HG03095 (cell line): Measurements from ENCODE around the gene SLC8A2.

Experiments
- ATAC-seq: cut with Tn5 transposase; IDR thresholded peaks from one replicate; pipeline ENCODE4 v1.9.1; 2021; ENCODE audit warnings: moderate library complexity; ENCODE audit not compliant: unreplicated experiment

SLC8A2 gene

DNA sequence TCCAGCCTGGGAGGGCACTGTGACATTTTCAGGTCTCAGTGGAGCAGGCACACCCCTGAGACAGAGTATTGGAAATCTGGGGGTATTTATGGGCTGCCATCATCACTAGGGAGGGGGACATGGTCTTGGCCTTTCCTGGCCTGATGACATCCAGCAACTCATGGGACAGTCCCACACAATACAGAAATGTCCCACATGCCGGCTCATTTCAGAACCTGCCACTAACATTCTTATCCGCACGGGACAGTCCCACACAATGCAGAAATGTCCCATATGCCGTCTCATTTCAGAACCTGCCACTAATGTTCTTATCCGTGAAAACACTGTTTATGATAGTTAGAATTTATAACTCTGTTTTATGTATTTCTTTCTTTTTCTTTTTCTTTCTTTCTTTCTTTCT is 9.8 kb downstream of the SLC8A2 start:
- ATAC-seq, result no peak

GRCh38 chr19:47459477-47459876 is 12.2 kb downstream of the SLC8A2 start:
- ATAC-seq, result no peak

GRCh38 chr19:47458672-47459071 is 13.0 kb downstream of the SLC8A2 start:
- no peak for ATAC-seq

DNA sequence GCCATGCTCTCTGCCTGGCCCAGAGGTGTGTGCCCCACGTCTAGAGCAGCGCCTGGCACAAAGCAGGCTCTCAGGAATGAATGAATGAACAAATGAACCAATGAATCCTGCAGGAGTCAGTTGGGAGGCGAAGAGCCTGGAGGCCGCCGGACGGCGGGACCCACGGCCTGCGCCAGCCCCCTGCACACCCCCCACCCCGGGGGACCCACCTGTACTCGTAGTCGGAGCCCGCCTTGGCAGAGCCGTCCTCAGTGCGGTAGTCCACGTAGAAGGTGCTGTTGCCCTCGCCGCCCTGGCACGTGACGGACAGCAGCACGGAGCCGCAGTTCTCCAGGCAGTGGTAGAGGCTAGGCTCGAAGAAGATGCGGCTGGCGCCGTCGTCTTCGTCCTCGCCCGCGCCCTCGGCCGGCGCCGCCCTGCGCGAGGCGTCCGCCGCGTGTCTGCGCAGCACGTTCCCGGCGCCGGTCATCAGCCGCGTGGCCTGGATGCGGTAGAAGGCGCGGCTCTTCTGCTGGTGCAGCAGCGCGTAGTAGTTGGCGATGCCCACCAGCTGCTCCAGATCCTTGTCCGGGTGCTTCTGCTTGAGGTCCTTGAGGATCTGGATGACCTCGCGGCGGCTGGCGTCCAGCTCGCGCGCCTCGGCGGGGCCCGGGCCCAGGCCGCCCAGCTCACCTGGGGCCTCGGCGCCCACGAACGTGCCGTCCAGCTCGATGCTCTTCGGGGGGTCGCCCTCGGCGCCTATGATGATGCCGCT is 14.8 kb downstream of the SLC8A2 start:
- no peak for ATAC-seq

DNA sequence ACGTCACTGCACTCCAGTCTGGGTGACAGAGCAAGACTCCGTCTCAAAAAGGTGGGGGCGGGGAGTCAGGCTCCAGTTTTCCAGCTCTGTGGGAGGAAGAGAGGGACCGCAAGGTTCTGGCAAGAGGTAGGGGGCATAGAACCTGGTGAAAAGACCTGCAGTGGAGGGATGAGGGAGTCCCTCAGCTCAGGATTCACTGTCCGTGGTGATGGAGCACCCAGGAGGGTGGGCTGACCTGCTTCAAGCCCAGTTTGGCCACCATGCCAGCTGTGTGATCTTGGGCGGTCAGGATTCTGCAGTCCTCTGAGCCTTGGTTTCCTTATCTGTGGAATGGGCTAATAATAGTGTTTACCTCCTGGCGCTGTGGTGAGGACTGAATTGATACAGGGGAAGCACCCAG is 21.2 kb downstream of the SLC8A2 start:
- no peak for ATAC-seq

GRCh38 chr19:47448360-47448727 is 23.3 kb downstream of the SLC8A2 start:
- ATAC-seq, result no peak

- ATAC-seq, result no peak
Measured at GRCh38 chr19:47447470-47448359, 24.0 kb downstream of the SLC8A2 start.

DNA sequence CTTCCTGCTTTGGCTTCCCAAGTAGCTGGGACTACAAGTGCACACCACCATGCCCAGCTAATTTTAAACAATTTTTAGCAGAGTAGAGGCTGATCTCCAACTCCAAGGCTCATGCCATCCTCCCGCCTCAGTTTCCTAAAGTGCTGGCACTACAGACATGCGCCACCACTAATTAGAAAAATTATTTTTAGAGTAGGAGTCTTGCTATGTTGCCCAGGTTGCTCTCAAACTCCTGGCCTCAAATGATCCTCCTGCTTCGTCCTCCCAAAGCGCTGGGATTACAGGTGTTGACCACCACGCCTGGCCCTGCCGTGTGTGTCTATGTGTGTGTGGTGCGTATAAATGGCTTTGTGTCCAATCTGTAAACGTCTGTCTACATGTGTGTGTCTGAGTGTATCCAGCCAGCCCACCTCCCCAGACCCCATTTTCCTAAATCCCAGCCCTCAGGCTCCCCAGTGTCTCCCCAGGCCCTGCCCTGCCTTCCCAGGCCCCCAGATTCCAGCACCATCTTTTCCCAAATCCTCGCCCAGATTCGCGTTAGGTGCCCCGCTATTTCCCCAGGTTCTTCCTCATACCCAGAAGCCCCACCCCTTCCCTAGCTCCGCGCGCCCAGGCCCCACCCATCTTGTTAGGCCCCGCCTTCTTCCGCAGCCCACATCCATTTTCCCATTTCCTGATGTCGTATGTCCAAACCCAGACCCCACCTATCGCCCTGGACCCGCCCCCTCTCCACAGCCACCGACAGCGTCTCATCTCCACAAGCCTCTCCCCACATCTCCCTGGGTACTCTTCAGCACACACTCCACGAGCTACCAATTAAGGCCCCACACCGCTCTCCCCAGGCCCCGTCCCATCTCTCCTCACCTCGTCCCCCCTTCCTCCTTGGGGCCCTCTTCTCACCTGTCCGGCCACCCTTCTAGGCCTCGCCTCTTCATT is 24.9 kb downstream of the SLC8A2 start:
- ATAC-seq, result no peak

DNA sequence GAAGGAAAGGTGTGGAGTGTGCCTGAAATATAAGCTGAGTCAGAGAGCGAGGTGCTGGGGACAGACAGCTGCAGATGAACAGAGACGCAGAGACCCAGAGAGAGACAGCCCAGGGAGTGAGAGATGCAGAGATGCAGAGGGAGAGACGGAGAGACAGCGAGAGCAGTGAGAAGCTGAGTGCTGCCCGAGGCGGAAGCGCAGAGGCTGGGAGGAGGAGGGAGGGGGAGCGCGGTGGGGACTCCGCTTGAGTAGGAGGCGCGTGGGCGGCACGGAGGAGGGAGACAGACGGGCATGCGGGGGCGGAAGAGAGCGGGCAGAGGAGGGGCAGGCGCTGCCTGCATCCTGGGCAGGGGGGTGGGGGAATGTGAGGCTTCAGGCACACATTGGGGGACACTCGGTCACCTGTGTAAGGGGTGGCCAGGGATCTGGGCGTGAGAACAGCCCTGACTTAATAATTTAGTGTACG is 25.7 kb downstream of the SLC8A2 start:
- ATAC-seq, result no peak

GRCh38 chr19:47445527-47445926 is 26.2 kb downstream of the SLC8A2 start:
- no peak for ATAC-seq

GRCh38 chr19:47444388-47444821 is 27.3 kb downstream of the SLC8A2 start:
- ATAC-seq, result no peak

- no peak for ATAC-seq
Measured at GRCh38 chr19:47443331-47443730, 28.4 kb downstream of the SLC8A2 start.

GRCh38 chr19:47438793-47439220 is 32.9 kb downstream of the SLC8A2 start:
- no peak for ATAC-seq

- no peak for ATAC-seq
Measured at GRCh38 chr19:47437500-47437899, 34.2 kb downstream of the SLC8A2 start.

DNA sequence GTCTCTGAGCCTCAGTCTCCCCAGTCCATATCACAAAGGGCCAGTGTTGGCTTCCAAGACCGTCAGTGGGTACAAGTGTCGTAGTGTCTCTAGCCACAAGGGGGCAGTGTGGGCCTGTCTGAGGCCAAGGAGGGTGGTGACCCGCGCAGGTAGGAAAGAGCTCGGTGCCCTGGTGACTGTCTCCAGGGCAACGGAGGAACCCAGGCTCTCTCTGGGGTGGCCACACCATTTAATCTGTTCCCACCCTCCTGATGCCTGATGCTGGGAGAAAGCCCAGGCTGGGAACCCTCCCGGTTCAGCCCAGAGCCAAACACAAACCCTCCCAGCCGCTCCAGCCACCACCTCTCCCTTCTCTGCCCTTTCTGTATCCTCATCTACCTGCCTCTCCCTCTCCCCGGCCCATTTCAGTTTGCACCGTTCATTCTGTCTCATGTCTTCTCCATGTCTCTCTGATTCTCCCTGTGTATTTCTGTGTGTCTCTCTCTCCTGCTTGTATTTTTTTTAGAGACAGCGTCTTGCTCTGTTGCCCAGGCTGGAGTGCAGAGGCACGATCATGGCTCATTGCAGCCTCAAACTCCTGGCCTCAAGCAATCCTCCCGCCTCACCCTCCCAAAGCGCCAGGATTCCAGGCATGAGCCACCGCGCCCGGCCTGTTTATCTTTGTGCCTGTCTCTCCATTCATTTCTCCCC is 34.8 kb downstream of the SLC8A2 start:
- no peak for ATAC-seq

DNA sequence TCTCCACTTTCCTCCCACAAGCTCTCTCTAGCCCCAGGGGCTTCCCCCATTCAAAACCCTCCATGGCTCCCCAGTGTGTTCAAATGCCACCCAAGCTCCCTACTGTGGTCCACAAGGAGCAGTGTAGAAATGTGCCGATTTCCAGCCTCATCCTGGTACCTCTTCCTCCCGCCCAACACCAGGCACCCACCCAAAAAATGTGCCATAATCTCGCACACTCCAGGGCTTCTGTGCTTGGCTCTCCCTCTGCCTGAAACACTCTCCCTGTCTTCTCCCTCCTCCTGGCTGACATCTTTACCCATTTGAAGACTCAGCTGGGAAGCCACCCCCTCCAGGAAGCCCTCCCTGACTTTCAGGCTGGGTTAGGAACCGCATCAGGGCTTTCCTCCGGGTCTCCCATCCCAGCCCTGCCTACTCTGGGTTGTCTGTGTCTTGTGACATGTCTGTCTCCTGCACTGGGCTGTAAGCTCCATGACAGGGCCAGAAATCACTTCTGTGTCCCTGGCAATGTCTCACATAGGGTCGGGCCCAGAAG is 35.7 kb downstream of the SLC8A2 start:
- ATAC-seq, result no peak

DNA sequence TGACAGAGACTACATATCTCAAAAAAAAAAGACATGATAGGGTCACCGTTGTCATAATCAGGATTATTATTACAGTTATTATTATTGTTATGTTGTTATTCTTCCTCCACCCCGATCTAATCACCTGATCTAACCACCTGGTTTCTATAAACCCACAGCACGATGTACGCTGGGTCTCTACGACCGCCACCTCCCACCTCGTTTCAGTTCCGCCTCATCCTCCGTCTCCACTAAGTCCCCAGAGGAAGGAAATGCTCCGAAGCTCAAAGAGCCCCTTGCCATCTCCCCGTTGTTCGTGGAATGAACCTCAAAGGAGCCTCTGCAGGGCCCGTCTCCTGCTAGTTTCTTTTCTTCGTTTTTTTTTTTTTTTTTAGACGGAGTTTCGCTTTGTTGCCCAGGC is 36.5 kb downstream of the SLC8A2 start:
- no peak for ATAC-seq

- no peak for ATAC-seq
Measured at GRCh38 chr19:47434088-47434487, 37.6 kb downstream of the SLC8A2 start.

DNA sequence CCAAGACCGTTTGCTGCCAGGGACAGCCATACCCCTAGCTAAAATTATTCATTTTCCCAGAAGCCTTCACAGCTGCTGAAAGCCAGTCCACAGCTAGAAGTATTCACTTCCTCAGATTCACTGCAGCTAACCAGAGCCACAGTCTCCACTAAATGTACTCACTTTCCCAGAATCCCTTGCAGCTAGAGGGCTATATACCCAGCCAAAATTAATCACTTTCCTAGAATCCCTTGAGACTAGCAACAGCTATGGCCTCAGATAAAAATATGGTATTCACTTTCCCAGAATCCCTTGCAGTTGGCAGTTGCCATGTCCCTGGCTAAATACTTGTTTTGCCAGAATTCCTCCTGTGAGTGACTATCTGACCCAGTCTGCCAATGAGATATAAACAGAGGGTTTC is 38.6 kb downstream of the SLC8A2 start:
- ATAC-seq, result no peak

DNA sequence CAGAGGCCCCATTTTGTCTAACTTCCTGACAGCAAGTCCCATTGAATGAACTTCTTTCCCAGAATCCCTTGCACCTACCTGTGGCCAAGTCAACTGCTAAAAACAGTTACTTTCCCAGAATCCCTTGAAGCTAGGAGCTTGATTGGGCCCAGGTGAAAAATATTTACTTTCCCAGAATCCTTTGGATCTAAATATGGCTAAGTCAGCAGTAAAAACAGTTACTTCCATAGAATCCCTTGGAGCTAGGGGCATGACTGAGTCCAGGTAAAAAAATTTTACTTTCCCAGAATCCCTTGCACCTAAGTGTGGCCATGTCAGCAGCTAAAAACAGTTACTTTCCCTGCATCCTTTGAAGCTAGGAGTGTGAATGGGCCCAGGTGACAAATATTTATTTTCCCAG is 39.2 kb downstream of the SLC8A2 start:
- no peak for ATAC-seq
